ENCODE measurements around the gene PRX. TPM values are rescaled to one million over a fixed set of nuclear protein-coding genes. Genes with fewer than 3 reads are reported as not detected.

The PRX gene
- total and polyA plus RNA-seq, 9 of the 15 experiments (the other 6 are each of a cell fraction or from before 2014, with no cell fraction given) = 0.65 to 3.5 (median 1.7) TPM; not detected in 2

GRCh38 chr19:40442328-40443130, 29.4 kb upstream of the PRX start (continued):
- no peak for TF ChIP-seq OTX1 (CRISPR knock-in tag; IDR thresholded peaks at IDR 0.05)
- TF ChIP-seq, protein P1, sequence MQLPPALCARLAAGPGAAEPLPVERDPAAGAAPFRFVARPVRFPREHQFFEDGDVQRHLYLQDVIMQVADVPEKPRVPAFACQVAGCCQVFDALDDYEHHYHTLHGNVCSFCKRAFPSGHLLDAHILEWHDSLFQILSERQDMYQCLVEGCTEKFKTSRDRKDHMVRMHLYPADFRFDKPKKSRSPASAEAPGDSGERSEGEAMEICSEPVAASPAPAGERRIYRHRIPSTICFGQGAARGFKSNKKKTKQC (CRISPR knock-in tag; IDR thresholded peaks at IDR 0.05) = peak; percentile 43; the same call in 1 of the 2 replicates
- TF ChIP-seq HMG20A (CRISPR knock-in tag; conservative IDR thresholded peaks at IDR 0.05) = no peak
- TF ChIP-seq ZNF778 (CRISPR knock-in tag; IDR thresholded peaks at IDR 0.05) = no peak
- TF ChIP-seq THRAP3 (IDR thresholded peaks at IDR 0.05; ENCODE audit: borderline replicate concordance) = no peak
- TF ChIP-seq CEBPZ (IDR thresholded peaks at IDR 0.05; ENCODE audit: borderline replicate concordance, low read depth, low read length) = no peak
- no peak for TF ChIP-seq STAT5B (CRISPR knock-in tag; IDR thresholded peaks at IDR 0.05)
- TF ChIP-seq SMARCC2 (IDR thresholded peaks at IDR 0.05; ENCODE audit: low read depth) = no peak
- peak; percentile 35 for TF ChIP-seq RBM25 (IDR thresholded peaks at IDR 0.05; ENCODE audit: low read depth, low read length, severe bottlenecking)
- no peak for TF ChIP-seq NR2C1 (IDR thresholded peaks at IDR 0.05)
- TF ChIP-seq NR2C1 (tag; IDR thresholded peaks at IDR 0.05) = no peak
- no peak for TF ChIP-seq ZNF24 (IDR thresholded peaks at IDR 0.05)
- TF ChIP-seq E2F5 (CRISPR knock-in tag; IDR thresholded peaks at IDR 0.05) = no peak
- TF ChIP-seq ZNF41 (CRISPR knock-in tag; conservative IDR thresholded peaks at IDR 0.05) = no peak
- TF ChIP-seq ZNF699 (CRISPR knock-in tag; IDR thresholded peaks at IDR 0.05; ENCODE audit: insufficient replicate concordance) = no peak
- no peak for TF ChIP-seq ERF (CRISPR knock-in tag; IDR thresholded peaks at IDR 0.05)
- TF ChIP-seq PML (IDR thresholded peaks at IDR 0.05; ENCODE audit: low read length) = no peak
- TF ChIP-seq, protein P2, sequence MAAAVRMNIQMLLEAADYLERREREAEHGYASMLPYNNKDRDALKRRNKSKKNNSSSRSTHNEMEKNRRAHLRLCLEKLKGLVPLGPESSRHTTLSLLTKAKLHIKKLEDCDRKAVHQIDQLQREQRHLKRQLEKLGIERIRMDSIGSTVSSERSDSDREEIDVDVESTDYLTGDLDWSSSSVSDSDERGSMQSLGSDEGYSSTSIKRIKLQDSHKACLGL (CRISPR knock-in tag; IDR thresholded peaks at IDR 0.05; ENCODE audit: borderline replicate concordance, poor library complexity, severe bottlenecking) = no peak
- no peak for TF ChIP-seq ZNF23 (CRISPR knock-in tag; IDR thresholded peaks at IDR 0.05)
- peak; percentile 83 for TF ChIP-seq EGR1 (conservative IDR thresholded peaks at IDR 0.05)
- no peak for TF ChIP-seq MYNN (IDR thresholded peaks at IDR 0.05)
- no peak for TF ChIP-seq MYNN (CRISPR knock-in tag; IDR thresholded peaks at IDR 0.05)
- TF ChIP-seq ZNF274 (IDR thresholded peaks at IDR 0.05; ENCODE audit: borderline replicate concordance, low read depth, low read length) = no peak
- peak; percentile 30; the same call in 1 of the 2 replicates for TF ChIP-seq ZFX (CRISPR knock-in tag; IDR thresholded peaks at IDR 0.05)
- TF ChIP-seq TAF15 (IDR thresholded peaks at IDR 0.05; ENCODE audit: low read depth, low read length) = no peak
